HG02938 (cell line): Measurements from ENCODE around the gene DENND5A.
"Not testable (repeated sequence)": the region's sequence is repeated elsewhere in the genome, so short reads cannot be mapped to it uniquely, and the experiment has no call there.

Source experiments
- ATAC-seq: cut with Tn5 transposase; IDR thresholded peaks from one replicate; pipeline ENCODE4 v1.9.1; 2021; ENCODE audit warnings: mild to moderate bottlenecking, moderate library complexity; ENCODE audit not compliant: unreplicated experiment

The DENND5A gene

DNA sequence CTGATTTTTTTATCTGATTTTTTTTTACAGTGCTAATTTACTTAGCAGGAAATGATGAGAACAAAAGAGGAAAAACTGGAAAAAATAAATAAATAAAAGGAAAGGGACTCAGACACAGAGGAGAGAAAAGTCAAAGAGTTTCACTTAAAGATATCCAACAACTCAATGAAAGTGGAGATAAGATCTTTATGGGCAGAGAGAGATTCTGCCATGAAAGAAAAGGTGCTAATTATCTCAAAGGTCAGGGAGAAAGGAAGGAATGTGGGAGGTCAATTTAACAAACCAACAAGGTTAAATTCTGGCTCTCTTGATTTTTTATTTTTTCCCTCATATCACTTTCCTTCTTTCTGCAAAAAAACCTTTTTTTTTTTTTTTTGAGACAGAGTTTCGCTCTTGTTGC, 86.0 kb downstream of the DENND5A start:
- no peak for ATAC-seq

DNA sequence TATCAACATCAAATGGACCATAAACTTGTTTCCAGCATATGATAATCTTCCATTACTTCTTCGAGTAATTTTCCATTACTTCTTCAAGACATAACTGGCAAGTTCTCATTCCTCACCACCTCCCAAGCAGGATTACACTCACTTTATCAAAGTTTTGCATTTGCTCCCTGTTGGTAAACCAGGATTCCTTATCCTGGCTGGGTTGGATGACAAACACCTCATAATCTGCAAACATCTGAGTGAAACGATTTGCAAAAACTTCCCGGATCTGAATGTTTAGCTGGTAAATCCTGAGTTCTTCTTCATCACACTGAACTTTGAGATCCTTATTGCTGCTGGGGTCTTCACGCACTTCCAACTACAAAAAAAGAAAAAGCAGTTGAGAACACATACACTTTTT, 86.4 kb downstream of the DENND5A start:
- no peak for ATAC-seq

DNA sequence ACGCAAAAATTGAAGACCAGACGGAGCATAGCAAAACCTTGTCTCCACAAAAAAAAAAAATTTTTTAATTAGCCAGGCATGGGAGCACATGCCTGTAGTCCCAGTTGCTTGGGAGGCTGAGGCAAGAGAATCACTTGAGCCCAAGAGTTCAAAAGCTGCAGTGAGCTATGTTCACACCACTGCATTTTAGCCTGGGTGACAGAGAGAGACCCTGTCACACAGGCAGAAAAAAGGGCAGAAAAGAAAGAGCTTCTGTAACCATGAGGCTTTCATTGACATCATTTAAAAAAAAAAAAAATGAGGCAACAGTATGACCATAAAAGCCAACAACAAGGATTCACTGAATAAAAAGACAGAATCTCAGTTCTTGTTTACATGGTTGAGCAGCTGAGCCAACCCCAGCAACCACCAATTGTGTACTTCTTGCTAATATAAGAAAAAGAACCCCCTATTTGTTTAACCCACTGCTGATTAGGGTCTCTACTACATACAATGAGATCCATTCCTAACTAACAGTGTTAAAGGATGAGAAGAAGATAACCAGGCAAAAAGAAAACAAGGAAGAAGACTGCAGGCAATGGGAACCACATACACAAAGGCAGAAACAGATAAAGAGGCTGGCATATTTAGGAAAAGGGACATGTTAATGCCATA, 87.6 kb downstream of the DENND5A start:
- no peak for ATAC-seq

DNA sequence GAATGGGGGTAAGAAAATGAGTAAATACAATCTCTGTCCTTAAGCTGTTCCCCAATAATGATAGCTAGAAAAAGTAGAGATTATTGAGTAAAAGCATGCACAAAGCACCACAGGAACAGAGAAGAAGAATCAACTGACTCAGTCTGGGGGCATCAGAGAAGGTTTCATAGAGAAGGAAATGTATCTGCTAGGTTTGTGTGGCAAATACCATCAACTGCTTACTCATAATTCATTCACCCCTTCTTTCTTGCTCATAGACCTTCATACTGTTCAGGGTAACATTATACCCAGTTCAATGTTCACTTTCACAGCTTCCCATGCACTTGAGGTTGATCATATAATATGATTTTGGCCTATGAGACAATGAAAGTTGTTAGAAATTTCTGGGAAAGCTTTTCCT, 88.6 kb downstream of the DENND5A start:
- ATAC-seq, result no peak

DNA sequence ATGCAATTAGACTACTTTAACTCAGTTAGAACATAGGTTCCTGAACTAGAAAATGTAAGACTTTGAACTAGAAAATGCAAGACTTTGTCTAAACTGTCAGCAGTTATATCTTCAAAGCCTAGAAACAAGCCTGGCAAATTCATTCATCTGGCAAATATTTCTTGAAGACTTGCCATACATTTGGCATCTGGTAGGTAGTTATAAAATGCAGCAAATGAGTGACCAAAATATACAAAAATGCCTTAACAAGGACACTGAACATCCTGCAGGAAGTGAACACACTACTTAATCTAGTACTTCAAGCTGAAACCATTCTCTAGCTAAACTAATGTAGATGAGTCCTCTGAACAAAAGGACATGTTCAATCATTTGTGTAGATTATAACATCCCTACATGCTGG, 89.0 kb downstream of the DENND5A start:
- no peak for ATAC-seq

DNA sequence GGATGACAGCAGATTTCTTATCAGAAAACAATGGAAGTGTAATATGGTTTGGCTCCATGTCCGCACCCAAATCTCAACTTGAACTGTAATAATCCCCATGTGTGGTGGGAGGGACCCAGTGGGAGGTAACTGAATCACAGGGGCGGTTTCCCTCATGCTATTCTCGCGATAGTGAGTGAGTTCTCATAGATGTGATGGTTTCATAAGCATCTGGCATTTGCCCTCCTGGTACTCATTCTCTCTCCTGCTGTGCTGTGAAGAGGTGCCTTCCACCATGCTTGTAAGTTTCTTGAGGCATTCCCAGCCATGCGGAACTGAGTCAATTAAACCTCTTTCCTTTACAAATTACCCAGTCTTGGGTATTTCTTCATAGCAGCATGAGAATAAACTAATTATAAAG, 92.8 kb downstream of the DENND5A start:
- ATAC-seq, result no peak

DNA sequence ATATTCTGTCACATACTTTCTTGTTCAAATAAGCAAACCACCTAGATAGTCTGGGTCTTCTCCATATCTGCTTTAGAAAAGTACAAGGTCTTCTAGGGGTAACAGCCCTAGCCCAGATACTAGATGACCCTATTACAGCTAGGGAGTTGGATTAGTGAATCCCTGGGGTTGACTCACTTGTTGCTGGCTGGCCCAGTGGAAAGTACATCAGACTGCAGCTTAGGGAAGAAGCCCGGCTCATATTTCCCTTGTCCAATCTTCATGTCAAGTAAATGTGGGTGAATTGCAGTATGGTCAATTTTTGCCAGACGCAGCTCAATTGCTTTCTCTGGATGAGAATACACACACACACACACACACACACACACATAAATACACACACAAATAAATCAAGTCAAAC, 94.7 kb downstream of the DENND5A start:
- no peak for ATAC-seq

DNA sequence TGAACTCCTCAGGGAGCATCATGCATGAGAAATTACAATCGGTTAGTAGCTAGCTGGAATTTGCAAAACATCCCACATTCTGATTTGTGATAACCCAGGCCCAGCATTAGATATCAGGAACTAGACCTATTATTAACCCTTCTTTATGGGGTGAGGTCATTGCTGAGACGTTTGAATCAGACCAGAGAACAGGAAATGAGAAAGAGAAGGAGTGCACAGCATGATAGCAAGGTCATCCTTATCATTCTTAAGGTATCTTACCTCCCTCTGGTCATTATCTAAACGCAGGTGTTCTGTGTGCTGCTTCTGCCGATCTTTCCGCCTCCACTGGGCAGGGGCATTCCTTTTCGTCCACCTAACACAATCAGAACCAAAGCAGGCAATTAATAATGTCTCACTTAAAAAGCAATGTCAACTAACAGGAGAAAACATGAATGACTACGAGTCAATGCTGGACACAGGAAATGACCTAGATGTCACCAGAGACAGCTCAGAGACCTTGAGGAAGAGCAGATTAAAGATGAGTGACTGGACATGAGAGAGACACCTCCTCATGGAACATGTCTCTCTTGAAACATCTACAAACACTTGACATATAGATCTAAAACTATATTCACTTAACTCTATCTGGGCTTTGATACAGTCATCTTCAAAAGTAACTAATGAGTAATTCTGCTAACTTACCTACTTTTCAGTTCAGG, 95.4 kb downstream of the DENND5A start:
- no peak for ATAC-seq

DNA sequence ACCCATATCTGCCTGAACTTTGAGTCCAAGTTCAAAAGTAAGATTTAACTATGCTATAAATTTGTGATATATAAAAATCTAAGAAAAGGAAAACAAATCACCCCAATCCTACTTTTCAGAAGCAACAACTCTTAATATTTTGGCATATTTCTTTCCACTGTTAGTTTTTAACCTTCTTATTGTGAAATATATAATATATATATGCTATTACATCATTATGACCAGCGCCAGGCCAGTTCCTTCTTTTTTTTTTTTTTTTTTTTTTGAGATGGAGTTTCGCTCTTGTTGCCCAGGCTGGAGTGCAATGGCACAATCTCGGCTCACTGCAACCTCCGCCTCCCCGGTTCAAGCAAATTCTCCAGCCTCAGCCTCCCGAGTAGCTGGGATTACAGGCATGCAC, 103.2 kb downstream of the DENND5A start:
- ATAC-seq, result not testable (repeated sequence)

DNA sequence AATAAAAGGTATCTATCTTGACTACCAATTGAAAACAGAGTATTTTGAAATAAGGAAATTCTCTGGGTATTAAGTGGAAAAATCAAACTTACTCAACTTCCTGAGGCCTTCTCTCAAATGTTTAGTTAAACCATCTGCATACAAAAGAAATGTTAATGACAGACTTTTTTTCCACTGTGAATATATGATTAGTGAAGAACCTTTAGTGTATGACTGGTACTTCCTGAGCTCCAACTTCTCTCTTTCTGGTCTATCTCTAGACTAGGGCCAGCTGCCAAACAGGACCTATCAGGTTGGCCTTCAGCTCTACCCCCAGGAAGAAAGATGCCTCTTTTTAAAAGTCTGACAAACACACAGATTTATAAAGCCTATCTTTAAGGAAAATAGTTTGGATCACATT, 105.0 kb downstream of the DENND5A start:
- no peak for ATAC-seq

DNA sequence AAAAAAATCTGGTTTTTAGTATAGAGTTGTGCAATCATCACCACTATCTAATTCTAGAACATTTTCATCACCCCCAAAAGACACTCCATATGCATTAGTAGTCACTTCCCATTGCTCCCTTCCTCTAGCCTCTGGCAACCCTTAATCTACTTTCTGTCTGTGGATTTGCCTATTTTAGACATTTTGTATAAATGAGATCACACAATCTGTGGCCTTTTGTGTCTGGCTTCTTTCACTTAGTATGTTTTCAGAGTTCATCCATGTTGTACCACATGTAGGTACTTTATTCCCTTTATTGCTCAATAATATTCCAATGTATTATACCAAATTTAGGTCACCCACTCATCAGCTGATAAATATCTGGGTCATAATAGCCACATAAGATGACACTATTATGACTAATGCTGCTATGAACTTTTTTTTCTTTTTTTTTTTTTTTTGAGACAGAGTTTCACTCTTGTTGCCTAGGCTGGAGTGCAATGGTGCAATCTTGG, 106.2 kb downstream of the DENND5A start:
- no peak for ATAC-seq

DNA sequence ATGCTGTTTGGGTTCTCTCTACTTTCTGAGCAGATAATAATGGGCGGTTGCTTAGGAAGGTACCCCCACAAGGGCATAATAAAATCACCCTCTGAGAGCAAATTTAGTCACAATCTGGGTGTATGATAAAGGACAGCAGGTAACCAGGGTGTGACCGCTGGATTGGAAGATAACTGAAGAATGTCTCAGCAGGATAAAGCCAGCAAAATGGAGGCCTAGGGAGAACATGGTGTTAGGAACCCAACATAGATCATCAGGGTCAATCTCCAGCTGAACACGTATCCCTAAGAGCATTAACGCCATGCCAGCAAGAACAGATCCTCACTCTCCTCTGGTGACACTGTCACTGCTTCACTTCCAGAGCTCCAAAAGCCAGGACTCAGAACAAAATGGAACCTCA, 109.2 kb downstream of the DENND5A start:
- ATAC-seq, result no peak

DNA sequence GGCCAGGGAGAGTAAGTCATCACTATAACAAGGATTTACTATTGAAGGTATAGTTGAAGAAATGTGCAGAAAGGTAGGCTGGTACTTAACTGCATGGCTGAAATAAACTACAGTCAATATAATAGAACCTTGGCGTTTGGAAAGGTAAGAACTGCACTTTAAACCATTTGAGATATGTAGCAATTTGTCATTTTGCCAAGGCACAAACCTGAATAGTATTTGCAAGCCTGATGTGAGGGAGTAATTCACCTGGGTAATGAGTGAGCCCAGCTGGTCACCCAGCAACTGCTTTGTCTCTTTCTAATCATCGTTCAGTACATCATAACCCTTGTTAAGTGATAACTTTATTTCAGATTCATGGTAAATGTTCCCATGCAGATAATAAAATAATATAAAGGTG, 111.5 kb downstream of the DENND5A start:
- no peak for ATAC-seq

DNA sequence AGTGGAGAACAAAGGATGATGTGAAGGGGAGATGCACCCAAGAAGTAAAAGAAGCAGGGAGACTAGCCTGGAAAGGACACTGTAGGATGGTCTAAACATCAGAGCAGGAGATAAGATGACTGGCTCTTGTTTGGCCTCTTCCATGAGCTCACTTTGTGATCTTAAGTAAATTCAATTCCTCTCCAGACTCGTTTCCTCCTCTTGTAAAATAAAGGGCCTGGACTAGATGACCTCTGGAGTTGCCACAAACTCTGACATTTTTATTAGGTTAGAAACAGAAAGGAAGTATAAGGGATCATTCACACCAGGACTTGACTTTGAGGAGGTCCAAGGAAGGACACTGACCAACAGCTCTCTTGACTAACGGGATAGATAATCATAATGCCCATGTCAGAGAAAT, 113.5 kb downstream of the DENND5A start:
- no peak for ATAC-seq

DNA sequence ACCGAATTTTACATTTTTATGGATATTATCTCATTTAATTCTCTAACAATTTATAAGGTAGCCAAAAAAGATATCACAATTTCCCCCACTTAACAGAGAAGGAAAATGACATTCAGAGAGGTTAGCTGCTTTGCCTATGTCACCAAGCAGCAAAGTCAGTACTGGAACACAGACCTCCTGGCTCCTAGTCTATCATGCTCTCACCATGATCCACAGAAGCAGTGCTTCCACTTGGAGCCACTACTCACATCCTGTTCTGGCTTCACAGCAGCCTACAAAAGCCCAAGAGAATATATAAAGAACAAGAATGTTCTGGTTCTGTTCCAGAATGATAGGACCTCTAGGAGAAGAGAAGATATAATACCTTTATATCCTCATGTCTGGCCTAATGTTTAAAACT, 114.2 kb downstream of the DENND5A start:
- no peak for ATAC-seq

DNA sequence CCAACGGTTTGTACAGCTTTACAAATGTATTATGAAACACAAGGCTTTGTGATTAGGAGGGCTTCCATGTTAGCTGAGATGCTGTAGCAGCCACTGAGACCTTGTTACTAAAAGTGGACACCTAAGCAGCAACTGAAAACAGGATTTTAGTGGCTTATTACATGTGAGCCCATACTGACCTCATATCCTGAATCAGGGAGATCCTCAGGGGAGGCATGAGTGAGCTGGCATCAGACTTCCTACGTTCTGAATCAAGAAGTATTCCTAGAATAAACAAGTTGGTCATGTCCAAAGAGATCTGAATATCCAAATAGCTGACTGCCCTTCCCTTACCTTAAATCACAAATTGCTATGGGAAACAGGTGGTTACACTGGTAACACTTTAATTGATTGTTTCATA, 114.6 kb downstream of the DENND5A start:
- no peak for ATAC-seq

DNA sequence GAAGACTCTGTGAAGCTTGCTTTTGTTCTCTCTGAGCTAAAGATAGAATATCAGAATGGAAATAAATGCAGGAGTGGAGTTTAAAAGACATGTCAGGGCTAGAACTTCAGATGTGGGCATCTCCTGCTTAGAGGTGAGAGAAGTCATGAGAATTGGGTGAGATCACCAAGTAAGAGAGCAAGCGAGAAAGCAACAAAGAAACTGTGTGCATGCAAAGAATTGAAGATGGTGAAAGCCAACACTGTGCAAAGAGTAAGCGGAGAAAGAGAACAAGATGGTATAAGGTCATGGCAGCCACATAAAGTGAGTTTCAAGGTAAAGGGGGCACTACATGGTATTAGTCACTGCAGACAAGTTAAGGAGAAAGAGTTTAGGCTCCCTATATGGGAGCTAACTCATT, 116.4 kb downstream of the DENND5A start:
- ATAC-seq, result no peak

DNA sequence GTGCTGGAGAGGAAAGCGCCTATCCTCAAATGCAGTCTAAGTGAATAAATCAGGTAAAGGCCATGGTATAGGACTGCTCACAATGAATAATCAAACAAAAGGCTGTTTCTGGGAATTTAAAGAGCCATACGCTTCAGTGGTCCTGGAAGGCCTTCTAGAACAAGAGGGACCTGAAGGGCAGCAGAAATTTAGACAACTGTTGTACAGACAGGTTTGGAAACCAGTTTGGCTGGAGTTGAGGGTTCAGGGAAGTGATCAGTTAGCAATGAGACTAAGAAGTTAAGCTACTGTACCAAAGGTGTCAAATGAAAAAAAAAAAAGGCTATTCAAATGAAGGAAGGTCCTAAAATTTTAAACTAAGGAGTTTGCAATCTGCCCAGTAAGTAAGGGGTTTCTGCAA, 117.1 kb downstream of the DENND5A start:
- ATAC-seq, result no peak

DNA sequence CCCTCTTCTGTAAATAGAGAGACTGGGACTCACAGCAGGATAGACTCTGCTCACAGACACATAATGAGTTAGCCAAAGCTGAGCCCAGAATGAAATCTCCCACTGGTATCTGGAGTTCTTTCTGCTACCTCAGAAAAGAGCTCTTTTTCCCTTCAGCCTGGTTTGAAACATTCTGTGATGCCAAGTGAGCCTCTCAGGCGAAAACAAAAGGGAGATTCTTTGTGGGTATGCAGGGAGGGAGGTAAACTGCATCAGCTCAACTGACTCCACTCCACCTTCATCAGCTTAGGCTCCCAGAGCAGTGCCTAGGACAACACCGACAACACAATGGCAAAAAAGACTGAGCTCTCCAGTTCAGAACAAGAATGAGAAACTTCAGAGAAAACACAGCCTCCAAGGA, 118.7 kb downstream of the DENND5A start:
- no peak for ATAC-seq

DNA sequence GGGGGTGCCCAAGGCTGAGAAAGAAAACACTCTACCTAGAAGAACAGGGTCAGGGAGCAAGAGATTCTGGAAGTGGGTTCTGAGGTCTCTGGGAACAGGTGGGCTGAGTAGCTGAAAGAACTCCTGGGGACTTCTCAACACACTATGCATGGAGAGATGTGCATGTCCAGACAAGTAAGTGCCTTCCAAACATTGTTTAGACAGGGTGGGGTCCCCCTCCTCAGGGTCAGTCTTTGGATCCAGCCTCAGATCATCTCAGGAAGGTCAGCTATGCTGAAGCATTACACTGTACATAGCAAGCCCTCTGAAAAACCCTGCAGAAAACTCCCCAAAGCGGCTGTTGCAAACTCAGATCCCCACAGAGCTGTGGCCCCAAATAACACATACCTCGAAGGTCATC, 119.9 kb downstream of the DENND5A start:
- no peak for ATAC-seq

DNA sequence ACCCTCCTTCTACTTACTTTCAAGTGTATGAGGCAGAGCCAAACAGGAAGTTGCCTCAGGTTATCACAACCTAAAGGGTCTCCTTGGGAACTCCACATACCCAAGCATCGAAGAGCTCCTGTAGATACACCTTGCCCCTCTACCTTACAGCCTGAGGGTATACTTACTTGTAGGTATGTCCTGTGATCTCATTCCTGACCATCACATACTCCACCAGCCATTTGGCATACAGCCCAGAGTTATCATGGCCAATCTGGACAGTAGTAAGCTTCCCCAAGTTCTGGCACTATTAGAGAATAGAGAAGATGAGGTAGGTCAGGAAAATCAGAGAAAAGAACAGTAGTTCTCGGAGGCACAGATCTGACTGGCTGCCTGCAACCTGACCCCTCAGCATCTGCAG, 120.3 kb downstream of the DENND5A start:
- ATAC-seq, result no peak

DNA sequence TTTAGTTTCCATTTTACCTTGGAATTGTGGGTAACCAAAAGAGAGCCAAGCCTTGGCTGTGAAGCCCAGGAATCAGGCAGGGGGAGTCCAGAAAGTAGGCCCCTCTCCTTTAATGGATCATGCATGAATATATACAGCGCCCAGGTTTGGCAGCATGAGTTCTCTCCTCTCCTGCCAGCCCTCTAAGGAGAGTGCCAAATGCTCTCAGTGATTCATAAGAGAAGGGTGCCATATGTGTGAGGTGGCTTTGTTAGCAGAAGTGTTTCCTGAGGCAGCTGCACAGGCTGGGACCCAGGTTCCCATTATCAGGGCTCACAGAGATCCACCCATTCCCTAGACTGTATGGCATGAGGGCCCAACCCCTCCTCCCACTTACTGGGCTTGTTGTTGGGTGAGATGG, 121.4 kb downstream of the DENND5A start:
- ATAC-seq, result no peak

DNA sequence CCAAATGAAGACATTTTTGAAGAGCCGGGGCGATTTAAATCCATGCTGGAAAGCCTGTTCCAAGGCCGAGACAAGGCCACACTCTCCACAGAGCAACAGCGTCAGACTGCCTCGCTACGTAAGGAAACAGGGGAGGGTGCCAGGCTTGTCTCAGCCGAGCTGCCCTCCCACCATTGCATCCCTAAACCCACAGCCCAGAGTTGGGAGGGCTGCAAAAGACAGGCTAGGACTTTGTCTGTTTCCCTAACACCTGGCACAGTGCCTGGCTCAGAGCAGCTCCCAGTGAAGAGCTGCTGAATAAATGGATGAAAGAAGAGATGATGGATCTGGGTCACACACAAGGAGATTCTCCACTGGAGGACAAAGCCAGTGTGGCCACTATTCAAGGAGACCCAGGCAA, 122.4 kb downstream of the DENND5A start:
- no peak for ATAC-seq
